ENCODE measurements around the gene PHPT1. TPM values are rescaled to one million over a fixed set of nuclear protein-coding genes. Genes with fewer than 3 reads are reported as not detected.

PHPT1 gene
- total and polyA plus RNA-seq, 2 of the 13 experiments (the other 11 are each of a cell fraction or from before 2014, with no cell fraction given): 189 to 192 TPM

DNA sequence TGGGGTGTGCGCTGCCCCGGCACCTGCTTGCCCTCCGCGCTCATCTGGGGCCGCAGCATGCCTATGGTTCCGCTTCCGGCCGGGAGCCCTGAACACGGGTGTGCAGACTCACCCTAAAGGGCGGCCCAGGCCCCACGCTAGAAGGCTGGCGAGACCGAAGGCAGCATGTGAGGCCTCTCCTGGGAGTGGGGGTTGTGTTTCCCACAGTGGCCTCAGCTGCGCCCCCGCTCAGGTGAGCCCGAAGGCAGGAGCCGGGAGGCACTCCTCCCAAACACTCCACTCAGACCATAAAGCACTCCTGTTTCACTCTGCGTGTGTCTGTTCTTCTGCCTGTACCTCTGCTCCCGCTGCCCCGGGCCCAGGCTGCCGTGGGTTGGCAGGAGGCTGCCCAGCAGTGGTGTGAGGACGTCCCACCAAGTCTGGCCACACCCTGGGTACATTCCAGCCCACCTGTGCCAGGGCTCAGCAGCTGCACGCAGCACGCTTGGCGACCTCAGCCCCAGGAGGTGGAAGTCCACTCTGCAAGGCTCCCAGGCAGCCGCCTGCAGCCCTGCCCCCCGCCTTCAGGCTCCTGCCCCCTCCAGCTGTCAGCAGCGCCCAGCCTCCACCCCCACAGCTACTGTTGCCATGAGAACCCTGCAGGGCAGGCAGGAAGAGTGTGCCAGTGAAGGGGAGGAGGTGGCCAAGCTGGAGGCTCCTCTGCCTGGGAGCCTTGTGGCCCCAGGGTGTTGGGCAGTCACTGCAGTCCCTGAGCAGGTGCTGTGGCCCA is 8.1 kb upstream of the PHPT1 start (continued):
- no peak for TF ChIP-seq HNF1B (CRISPR knock-in tag; IDR thresholded peaks at IDR 0.05)
- TF ChIP-seq TBL1XR1 (IDR thresholded peaks at IDR 0.05; ENCODE audit: borderline replicate concordance, low read length, partially characterized antibody): no peak
- TF ChIP-seq DBP (CRISPR knock-in tag; IDR thresholded peaks at IDR 0.05; ENCODE audit: not compliant biosample characterization): no peak
- no peak for TF ChIP-seq ZSCAN5A (CRISPR knock-in tag; IDR thresholded peaks at IDR 0.05; ENCODE audit: borderline replicate concordance)
- TF ChIP-seq ZNF891 (CRISPR knock-in tag; IDR thresholded peaks at IDR 0.05): no peak
- peak; percentile 52; the same call in 1 of the 2 replicates for TF ChIP-seq ZNF788 (CRISPR knock-in tag; IDR thresholded peaks at IDR 0.05; ENCODE audit: borderline replicate concordance)
- TF ChIP-seq TEAD2 (CRISPR knock-in tag; IDR thresholded peaks at IDR 0.05): no peak
- TF ChIP-seq ZSCAN21 (CRISPR knock-in tag; IDR thresholded peaks at IDR 0.05; ENCODE audit: borderline replicate concordance): no peak
- no peak for TF ChIP-seq ZNF773 (CRISPR knock-in tag; IDR thresholded peaks at IDR 0.05; ENCODE audit: borderline replicate concordance)
- no peak for TF ChIP-seq FOXA1 (IDR thresholded peaks at IDR 0.05)
- TF ChIP-seq FOXA1 (CRISPR knock-in tag; IDR thresholded peaks at IDR 0.05): no peak
- TF ChIP-seq FOXO1 (CRISPR knock-in tag; IDR thresholded peaks at IDR 0.05): no peak
- TF ChIP-seq STAT6 (CRISPR knock-in tag; IDR thresholded peaks at IDR 0.05; ENCODE audit: borderline replicate concordance): no peak
- no peak for TF ChIP-seq ZNF33A (CRISPR knock-in tag; IDR thresholded peaks at IDR 0.05; ENCODE audit: borderline replicate concordance)
- TF ChIP-seq GTF2F1 (IDR thresholded peaks at IDR 0.05; ENCODE audit: low read length): no peak
- TF ChIP-seq XRCC5 (optimal IDR thresholded peaks at IDR 0.05; ENCODE audit: low read length): no peak
- TF ChIP-seq THAP9 (CRISPR knock-in tag; IDR thresholded peaks at IDR 0.05; ENCODE audit: borderline replicate concordance): no peak
- TF ChIP-seq, protein P1, sequence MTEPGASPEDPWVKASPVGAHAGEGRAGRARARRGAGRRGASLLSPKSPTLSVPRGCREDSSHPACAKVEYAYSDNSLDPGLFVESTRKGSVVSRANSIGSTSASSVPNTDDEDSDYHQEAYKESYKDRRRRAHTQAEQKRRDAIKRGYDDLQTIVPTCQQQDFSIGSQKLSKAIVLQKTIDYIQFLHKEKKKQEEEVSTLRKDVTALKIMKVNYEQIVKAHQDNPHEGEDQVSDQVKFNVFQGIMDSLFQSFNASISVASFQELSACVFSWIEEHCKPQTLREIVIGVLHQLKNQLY (CRISPR knock-in tag; IDR thresholded peaks at IDR 0.05): no peak

All from HepG2 (cell line).